Measurements from ENCODE around the gene CPNE1. TPM values are rescaled to one million over a fixed set of nuclear protein-coding genes. Genes with fewer than 3 reads are reported as not detected.

Gene CPNE1
- total RNA-seq, 1 experiment from 2014 or later: 217 TPM

DNA sequence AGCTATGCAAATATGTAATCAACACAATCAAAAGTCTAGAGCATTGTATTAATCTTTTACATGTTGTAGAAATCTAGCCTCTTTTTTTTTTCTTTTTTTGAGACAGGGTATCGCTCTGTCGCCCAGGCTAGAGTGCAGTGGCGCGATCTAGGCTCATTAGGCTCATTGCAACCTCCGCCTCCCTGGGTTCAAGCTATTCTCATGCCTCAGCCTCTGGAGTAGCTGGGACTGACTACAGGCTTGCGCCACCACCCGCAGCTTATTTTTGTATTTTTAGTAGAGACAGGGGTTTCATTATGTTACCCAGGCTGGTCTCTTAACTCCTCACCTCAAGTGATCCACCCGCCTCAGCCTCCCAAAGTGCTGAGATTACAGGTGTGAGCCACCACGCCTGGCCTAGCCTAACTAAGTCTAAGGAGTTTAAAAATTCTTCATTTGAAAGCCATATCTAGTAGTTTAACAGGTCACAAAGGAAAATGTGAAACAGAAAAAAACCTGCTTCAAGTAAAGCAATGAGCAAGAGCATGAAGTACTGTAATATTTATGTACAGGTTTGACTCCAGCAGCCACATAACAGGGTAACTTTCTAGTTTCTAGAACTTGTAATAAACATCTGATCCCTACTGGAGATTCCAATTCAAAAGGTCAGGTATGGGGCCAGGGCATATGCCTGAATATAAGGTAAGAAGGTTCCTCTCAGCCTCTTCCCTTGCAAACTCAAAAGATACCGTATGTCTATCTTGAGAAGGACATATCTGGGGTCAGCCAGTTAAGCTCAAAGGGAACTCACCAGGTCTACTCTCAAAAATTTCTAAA, 4.4 kb downstream of the CPNE1 start (continued):
- TF ChIP-seq, protein P1, sequence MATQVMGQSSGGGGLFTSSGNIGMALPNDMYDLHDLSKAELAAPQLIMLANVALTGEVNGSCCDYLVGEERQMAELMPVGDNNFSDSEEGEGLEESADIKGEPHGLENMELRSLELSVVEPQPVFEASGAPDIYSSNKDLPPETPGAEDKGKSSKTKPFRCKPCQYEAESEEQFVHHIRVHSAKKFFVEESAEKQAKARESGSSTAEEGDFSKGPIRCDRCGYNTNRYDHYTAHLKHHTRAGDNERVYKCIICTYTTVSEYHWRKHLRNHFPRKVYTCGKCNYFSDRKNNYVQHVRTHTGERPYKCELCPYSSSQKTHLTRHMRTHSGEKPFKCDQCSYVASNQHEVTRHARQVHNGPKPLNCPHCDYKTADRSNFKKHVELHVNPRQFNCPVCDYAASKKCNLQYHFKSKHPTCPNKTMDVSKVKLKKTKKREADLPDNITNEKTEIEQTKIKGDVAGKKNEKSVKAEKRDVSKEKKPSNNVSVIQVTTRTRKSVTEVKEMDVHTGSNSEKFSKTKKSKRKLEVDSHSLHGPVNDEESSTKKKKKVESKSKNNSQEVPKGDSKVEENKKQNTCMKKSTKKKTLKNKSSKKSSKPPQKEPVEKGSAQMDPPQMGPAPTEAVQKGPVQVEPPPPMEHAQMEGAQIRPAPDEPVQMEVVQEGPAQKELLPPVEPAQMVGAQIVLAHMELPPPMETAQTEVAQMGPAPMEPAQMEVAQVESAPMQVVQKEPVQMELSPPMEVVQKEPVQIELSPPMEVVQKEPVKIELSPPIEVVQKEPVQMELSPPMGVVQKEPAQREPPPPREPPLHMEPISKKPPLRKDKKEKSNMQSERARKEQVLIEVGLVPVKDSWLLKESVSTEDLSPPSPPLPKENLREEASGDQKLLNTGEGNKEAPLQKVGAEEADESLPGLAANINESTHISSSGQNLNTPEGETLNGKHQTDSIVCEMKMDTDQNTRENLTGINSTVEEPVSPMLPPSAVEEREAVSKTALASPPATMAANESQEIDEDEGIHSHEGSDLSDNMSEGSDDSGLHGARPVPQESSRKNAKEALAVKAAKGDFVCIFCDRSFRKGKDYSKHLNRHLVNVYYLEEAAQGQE (IDR thresholded peaks at IDR 0.05; ENCODE audit: insufficient read depth in 1 of 2, low read depth in 2 of 2, low read length in 1 of 2): no peak

DNA sequence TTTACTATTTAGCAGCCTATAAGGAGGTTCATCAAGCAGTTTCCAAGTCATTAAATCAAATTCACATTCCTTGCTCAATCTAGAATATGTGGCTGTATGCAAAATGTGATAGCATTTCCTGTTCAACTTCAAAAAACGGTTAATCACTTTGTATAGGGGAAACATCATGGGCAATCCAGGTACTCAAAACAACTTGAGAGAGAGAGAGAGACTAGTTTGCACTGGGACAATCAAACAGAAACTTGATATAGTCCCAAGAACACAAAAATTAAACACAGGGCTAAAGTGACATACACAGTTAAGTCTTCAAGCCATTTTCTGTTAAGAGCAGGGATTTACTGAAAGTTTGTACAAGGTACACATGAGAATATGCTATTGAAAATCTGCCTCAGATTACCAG, 7.4 kb downstream of the CPNE1 start:
- TF ChIP-seq POLR2AphosphoS5 (IDR thresholded peaks at IDR 0.05; ENCODE audit: low read depth, low read length) (no peak), TCF7L2 (IDR thresholded peaks at IDR 0.05; ENCODE audit: low read depth, low read length) (no peak), SIN3A (IDR thresholded peaks at IDR 0.05; ENCODE audit: borderline replicate concordance, insufficient read depth, low read depth, low read length) (no peak)
- TF ChIP-seq, protein P2, sequence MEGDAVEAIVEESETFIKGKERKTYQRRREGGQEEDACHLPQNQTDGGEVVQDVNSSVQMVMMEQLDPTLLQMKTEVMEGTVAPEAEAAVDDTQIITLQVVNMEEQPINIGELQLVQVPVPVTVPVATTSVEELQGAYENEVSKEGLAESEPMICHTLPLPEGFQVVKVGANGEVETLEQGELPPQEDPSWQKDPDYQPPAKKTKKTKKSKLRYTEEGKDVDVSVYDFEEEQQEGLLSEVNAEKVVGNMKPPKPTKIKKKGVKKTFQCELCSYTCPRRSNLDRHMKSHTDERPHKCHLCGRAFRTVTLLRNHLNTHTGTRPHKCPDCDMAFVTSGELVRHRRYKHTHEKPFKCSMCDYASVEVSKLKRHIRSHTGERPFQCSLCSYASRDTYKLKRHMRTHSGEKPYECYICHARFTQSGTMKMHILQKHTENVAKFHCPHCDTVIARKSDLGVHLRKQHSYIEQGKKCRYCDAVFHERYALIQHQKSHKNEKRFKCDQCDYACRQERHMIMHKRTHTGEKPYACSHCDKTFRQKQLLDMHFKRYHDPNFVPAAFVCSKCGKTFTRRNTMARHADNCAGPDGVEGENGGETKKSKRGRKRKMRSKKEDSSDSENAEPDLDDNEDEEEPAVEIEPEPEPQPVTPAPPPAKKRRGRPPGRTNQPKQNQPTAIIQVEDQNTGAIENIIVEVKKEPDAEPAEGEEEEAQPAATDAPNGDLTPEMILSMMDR (IDR thresholded peaks at IDR 0.05): no peak
- TF ChIP-seq, protein P1 (IDR thresholded peaks at IDR 0.05; ENCODE audit: insufficient read depth in 1 of 2, low read depth in 2 of 2, low read length in 1 of 2): no peak
- POLR2A ChIA-PET: no interaction called here

More for the DNA sequence above, 7.4 kb downstream of the CPNE1 start:
- Histone ChIP-seq H3K36me3 (ENCODE audit: control insufficient read depth, insufficient read depth, low read length) (peaks cover 18% of the 10 kb centered on the region), H3K27me3 (ENCODE audit: control insufficient read depth, insufficient read depth, low read length) (no peaks in the 10 kb centered on the region), H3K4me1 (ENCODE audit: control insufficient read depth, insufficient read depth, low read length) (peaks cover 19% of the 10 kb centered on the region), H3K9me3 (ENCODE audit: control insufficient read depth, insufficient read depth, low read depth, low read length) (no peaks in the 10 kb centered on the region), H3K27ac (ENCODE audit: low read length) (no peak overlapping the region), H3K4me3 (ENCODE audit: low read depth in 2 of 2, low read length in 2 of 2) (no peak overlapping the region)
- in situ Hi-C loops (cut with HindIII; ENCODE audit: low pct_unique_long_range_greater_than_20kb, low sequenced_read_pairs): no loop called here
- no TSS peak for BruUV-seq (replicated peaks)
- CTCF ChIA-PET: no interaction called here
- ATAC-seq (no peak), DNase-seq (ENCODE audit: low read depth, low spot score) (no peak)
- intact Hi-C loops (cut with micrococcal nuclease; ENCODE audit: unreplicated experiment): no loop called here
